H1 (cell line): Measurements from ENCODE around the gene INHBC. TPM values are rescaled to one million over a fixed set of nuclear protein-coding genes. Genes with fewer than 3 reads are reported as not detected.

Experiments used
- ASH2L ChIP-seq: fragments of 200-600, 300-600 bp; sonication (generic); IDR thresholded peaks from one replicate; pipeline ENCODE4 v1.7.1; 2017; ENCODE audit warnings: low read length
- ATF2 ChIP-seq: IDR thresholded peaks from 2 replicates; pipeline ENCODE4 v1.6.1; 2012; ENCODE audit warnings: low read length, inconsistent platforms
- CREB1 ChIP-seq: IDR thresholded peaks from 2 replicates; pipeline ENCODE4 v1.6.1; 2012; ENCODE audit warnings: inconsistent platforms
- CTBP2 ChIP-seq: IDR thresholded peaks from 2 replicates; pipeline ENCODE4 v1.7.0; 2011; ENCODE audit warnings: borderline replicate concordance, mild to moderate bottlenecking, moderate library complexity, mixed read lengths, low read length; ENCODE audit not compliant: insufficient read depth, insufficient read length
- EGR1 ChIP-seq: IDR thresholded peaks from 2 replicates; pipeline ENCODE4 v1.6.1; 2011; ENCODE audit warnings: low read depth, low read length, borderline replicate concordance
- EZH2 ChIP-seq: fragments of 200-600 bp; sonication (generic); IDR thresholded peaks from 2 replicates; pipeline ENCODE4 v1.7.1; 2012; ENCODE audit warnings: low read depth, mild to moderate bottlenecking, moderate library complexity, low read length, inconsistent platforms; ENCODE audit not compliant: severe bottlenecking
- HDAC2 ChIP-seq, 2 experiments: fragments of 300-600 bp in 1 of 2; sonication (generic) in 1 of 2; IDR thresholded peaks; 2 replicates each; pipeline ENCODE4 v1.6.1; 2011 to 2012; ENCODE audit warnings: low read depth in 2 of 2, low read length in 2 of 2, mild to moderate bottlenecking in 2 of 2, moderate library complexity in 2 of 2, borderline replicate concordance in 1 of 2, inconsistent platforms in 1 of 2
- KDM1A ChIP-seq: fragments of 200-600, 300-600 bp; sonication (generic); IDR thresholded peaks from 2 replicates; pipeline ENCODE4 v1.7.1; 2016; ENCODE audit warnings: mild to moderate bottlenecking, low read length, borderline replicate concordance
- MAX ChIP-seq: IDR thresholded peaks from 2 replicates; pipeline ENCODE4 v1.6.1; 2012; ENCODE audit warnings: inconsistent platforms
- PHF8 ChIP-seq: fragments of 200-600 bp; sonication (generic); conservative IDR thresholded peaks from 2 replicates; pipeline ENCODE4 v1.7.1; 2012; ENCODE audit warnings: low read depth, mild to moderate bottlenecking, inconsistent platforms, low read length, moderate library complexity
- POLR2A ChIP-seq, 2 experiments: IDR thresholded peaks; 1 replicate in 1 of 2; 2 replicates in 1 of 2; pipeline ENCODE4 v1.6.1; 2011; ENCODE audit warnings: low read depth in 2 of 2, low read length in 2 of 2, mild to moderate bottlenecking in 2 of 2; ENCODE audit errors: control extremely low read depth in 1 of 2
- POU5F1 ChIP-seq: IDR thresholded peaks from 2 replicates; pipeline ENCODE4 v1.6.1; 2011; ENCODE audit warnings: low read depth, mild to moderate bottlenecking, low read length, moderate library complexity
- RFX5 ChIP-seq: IDR thresholded peaks from 2 replicates; pipeline ENCODE4 v1.6.1; 2011; ENCODE audit warnings: low read depth, low read length, improper control_type of control experiment, borderline replicate concordance
- SAP30 ChIP-seq: fragments of 300-600 bp; sonication (generic); IDR thresholded peaks from 2 replicates; pipeline ENCODE4 v1.7.1; 2012; ENCODE audit warnings: low read length, moderate library complexity, mild to moderate bottlenecking, inconsistent platforms; ENCODE audit not compliant: insufficient read depth, insufficient replicate concordance
- SIN3A ChIP-seq, 2 experiments: IDR thresholded peaks in 1 of 2; conservative IDR thresholded peaks in 1 of 2; 2 replicates each; pipeline ENCODE4 v1.6.1; 2011 to 2012; ENCODE audit warnings: low read length in 2 of 2, improper control_type of control experiment in 1 of 2, low read depth in 1 of 2, mild to moderate bottlenecking in 1 of 2
- SP1 ChIP-seq: IDR thresholded peaks from 2 replicates; pipeline ENCODE4 v1.6.1; 2011; ENCODE audit warnings: low read depth, low read length
- SP4 ChIP-seq: IDR thresholded peaks from 2 replicates; pipeline ENCODE4 v1.6.1; 2012; ENCODE audit warnings: low read length, inconsistent platforms
- TBP ChIP-seq: IDR thresholded peaks from 2 replicates; pipeline ENCODE4 v1.6.1; 2011; ENCODE audit warnings: low read depth, low read length, improper control_type of control experiment
- TCF12 ChIP-seq: IDR thresholded peaks from 2 replicates; pipeline ENCODE4 v1.6.1; 2011; ENCODE audit warnings: low read depth, mild to moderate bottlenecking, low read length
- polyA plus RNA-seq, 7 experiments: library from polyadenylated mRNA; depleted of rRNA in 3 of 7; stranded (reverse) in 5 of 7; unstranded in 2 of 7; fragments of >200 nt in 5 of 7; fragments of 200-250 nt in 2 of 7; gene quantifications; 1 replicate in 5 of 7; 2 replicates in 1 of 7; 4 replicates in 1 of 7; pipeline versions ENCODE4 v1.2.1 to v1.2.3, GENCODE V29; 2011 to 2013; ENCODE audit warnings: missing spikeins in 2 of 7, mixed read lengths in 2 of 7
- total RNA-seq: library from RNA; stranded (reverse); fragmentation: NEBNext Ultra II Directional; extraction: Animal tissue kit (Norgen Biotek cat#: 25700); gene quantifications from 2 replicates; pipeline ENCODE4 v1.2.1, GENCODE V29; 2021

Gene INHBC
- total and polyA plus RNA-seq, 2 of the 8 experiments (the other 6 are each of a cell fraction or from before 2014, with no cell fraction given), result 0.15 TPM; not detected in 1

- TF ChIP-seq ATF2 (peak; percentile 28; the same call in 1 of the 2 replicates), KDM1A (peak; percentile 78; the same call in 1 of the 2 replicates), EZH2 (no peak), MAX (peak; percentile 84), RFX5 (0 out of 2 replicates have a peak, but pooled peaks have one; percentile 40), TCF12 (peak; percentile 85; the same call in 1 of the 2 replicates), SAP30 (peak; percentile 50), POLR2A (IDR thresholded peaks at IDR 0.05; ENCODE audit: control extremely low read depth in 1 of 2, low read depth in 2 of 2, low read length in 2 of 2) (peak in 1 of 2 experiments; percentile 60; a peak in 2 of 3 replicates), ASH2L (no peak), CREB1 (peak; percentile 77), SP1 (peak; percentile 94), TBP (peak; percentile 59; the same call in 1 of the 2 replicates), PHF8 (peak; percentile 30; the same call in 1 of the 2 replicates), HDAC2 (IDR thresholded peaks at IDR 0.05; ENCODE audit: borderline replicate concordance in 1 of 2, low read depth in 2 of 2, low read length in 2 of 2) (0 out of 4 replicates have a peak, but pooled peaks of 1 of the 2 experiments have one; percentile 1), POU5F1 (no peak), CTBP2 (no peak), EGR1 (0 out of 2 replicates have a peak, but pooled peaks have one; percentile 28), SP4 (no peak), SIN3A (conservative IDR thresholded peaks at IDR 0.05 in 1 of 2, IDR thresholded peaks at IDR 0.05 in 1 of 2; ENCODE audit: low read depth in 1 of 2, low read length in 2 of 2) (peak in 1 of 2 experiments; percentile 63; a peak in 3 of 4 replicates)
Observed at GRCh38 chr12:57462251-57462911, 27.8 kb downstream of the INHBC start (continued).
